Measurements from ENCODE around the gene MAOB. TPM values are rescaled to one million over a fixed set of nuclear protein-coding genes. Genes with fewer than 3 reads are reported as not detected.

The MAOB gene
- total RNA-seq, 3 donors from 2014 or later = 4.3 to 32.6 (median 6.6) TPM

GRCh38 chrX:43827791-43828190 lies 54.5 kb downstream of the MAOB start:
- no peaks in the 10 kb centered on the region for H3K4me1 ChIP-seq (ENCODE audit: low read depth)
- no peaks in the 10 kb centered on the region for H3K9me3 ChIP-seq
- ATAC-seq (no peak), DNase-seq (no peak)
- TF ChIP-seq CTCF (IDR thresholded peaks at IDR 0.05) = no peak
- intact Hi-C loops (cut with DNase I, micrococcal nuclease) = no loop called here
- no peaks in the 10 kb centered on the region for H3K36me3 ChIP-seq (ENCODE audit: low read depth)
- no peak overlapping the region for H3K4me3 ChIP-seq

DNA sequence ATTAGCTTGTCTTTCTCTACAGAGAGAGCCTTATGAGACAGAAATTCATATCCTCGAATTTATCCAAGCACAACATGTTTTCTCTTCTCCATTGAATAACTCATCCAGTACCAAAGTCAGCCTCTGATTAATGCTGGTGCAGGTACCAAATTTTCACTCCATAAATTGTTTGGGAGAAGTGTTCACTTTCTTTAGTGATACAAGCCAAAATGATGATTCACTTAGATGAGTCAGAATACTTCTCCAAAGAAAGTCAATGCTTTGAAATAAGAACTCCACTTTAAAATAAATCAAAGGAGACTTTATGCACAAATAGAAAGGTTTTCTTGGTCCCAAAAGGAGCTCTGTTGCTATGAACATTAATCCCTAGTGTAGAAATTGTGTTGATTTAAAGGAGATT lies 60.2 kb downstream of the MAOB start:
- intact Hi-C loops (cut with DNase I, micrococcal nuclease) = no loop called here
- Histone ChIP-seq H3K4me1 (ENCODE audit: low read depth) (no peaks in the 10 kb centered on the region), H3K36me3 (ENCODE audit: low read depth) (no peaks in the 10 kb centered on the region), H3K4me3 (no peak overlapping the region), H3K9me3 (no peaks in the 10 kb centered on the region)
- DNase-seq (no peak), ATAC-seq (no peak)
- no peak for TF ChIP-seq CTCF (IDR thresholded peaks at IDR 0.05)

DNA sequence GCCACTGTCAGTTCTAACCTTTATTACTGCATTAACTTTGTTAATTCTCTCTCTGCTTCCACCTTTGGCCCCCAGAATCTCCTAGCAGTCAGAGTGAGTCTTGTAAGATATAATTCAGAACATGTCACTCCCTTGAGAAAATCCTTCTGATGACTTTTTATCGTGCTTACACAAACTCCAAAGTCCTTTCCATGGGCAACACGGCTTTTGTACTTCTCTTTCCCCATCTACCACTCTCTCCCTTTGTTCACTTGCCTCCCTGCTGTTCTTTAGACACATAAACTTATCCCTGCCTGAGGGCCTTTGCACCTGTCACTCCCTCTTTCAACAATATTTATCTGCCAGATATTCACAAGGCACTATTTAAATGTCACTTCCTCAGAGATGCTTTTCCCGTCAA lies 64.8 kb downstream of the MAOB start:
- H3K4me1 ChIP-seq (ENCODE audit: low read depth) = no peaks in the 10 kb centered on the region
- intact Hi-C loops (cut with DNase I, micrococcal nuclease) = no loop called here
- no peaks in the 10 kb centered on the region for H3K36me3 ChIP-seq (ENCODE audit: low read depth)
- H3K9me3 ChIP-seq = no peaks in the 10 kb centered on the region
- peak in 1 of 3 donors; percentile 9 for DNase-seq
- peak; percentile 63 for ATAC-seq
- TF ChIP-seq CTCF (IDR thresholded peaks at IDR 0.05) = no peak
- no peak overlapping the region for H3K4me3 ChIP-seq

GRCh38 chrX:43815209-43815608 lies 67.0 kb downstream of the MAOB start:
- ATAC-seq = no peak
- DNase-seq = no peak
- no peaks in the 10 kb centered on the region for H3K9me3 ChIP-seq
- no peak for TF ChIP-seq CTCF (IDR thresholded peaks at IDR 0.05)
- no peaks in the 10 kb centered on the region for H3K36me3 ChIP-seq (ENCODE audit: low read depth)
- no peak overlapping the region for H3K4me3 ChIP-seq
- no peaks in the 10 kb centered on the region for H3K4me1 ChIP-seq (ENCODE audit: low read depth)
- intact Hi-C loops (cut with DNase I, micrococcal nuclease) = no loop called here

DNA sequence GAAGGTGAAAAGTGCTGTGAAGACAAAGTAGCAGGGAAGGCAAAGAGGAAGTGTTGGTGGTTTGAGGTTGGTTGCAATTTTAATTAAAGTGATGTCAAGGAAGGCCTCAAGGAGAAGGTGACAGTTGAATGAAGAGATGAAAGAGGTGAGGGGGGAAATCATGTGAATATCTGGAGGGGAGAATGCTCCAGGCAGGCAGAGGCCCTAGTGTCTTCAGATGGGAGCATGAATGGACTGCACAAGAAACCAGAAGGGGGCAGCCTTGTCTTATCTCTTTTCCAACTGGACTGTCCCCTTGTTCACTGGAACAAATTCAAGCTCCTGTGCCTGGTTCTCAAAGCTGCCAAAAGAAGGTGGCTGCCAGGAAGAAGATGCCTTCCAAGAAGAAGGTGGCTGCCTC lies 68.4 kb downstream of the MAOB start:
- H3K4me1 ChIP-seq (ENCODE audit: low read depth) = no peaks in the 10 kb centered on the region
- no peak for TF ChIP-seq CTCF (IDR thresholded peaks at IDR 0.05)
- DNase-seq (peak in 1 of 3 donors; percentile 16), ATAC-seq (no peak)
- no peak overlapping the region for H3K4me3 ChIP-seq
- no peaks in the 10 kb centered on the region for H3K9me3 ChIP-seq
- intact Hi-C loops (cut with DNase I, micrococcal nuclease) = no loop called here
- H3K36me3 ChIP-seq (ENCODE audit: low read depth) = no peaks in the 10 kb centered on the region

DNA sequence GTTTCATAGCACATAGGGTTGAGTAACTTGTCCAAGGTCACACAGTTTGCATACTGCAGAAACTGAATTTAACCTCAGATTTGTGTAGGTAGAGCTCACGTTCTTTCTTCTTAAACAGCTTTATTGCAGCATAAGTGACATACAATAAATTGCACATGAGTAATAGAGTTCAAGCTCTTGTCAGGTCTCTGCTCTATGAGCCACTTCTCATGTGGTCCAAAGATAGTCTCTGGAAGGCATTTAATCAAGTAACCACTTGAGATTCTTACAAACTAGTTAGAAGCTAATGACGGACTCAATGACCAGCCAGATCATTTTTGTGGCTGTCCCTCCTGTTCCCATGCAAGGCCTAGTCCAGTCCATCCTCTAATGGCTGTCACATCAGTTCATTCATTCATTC lies 68.9 kb downstream of the MAOB start:
- DNase-seq (no peak), ATAC-seq (no peak)
- no peak for TF ChIP-seq CTCF (IDR thresholded peaks at IDR 0.05)
- H3K4me3 ChIP-seq = no peak overlapping the region
- intact Hi-C loops (cut with DNase I, micrococcal nuclease) = no loop called here
- H3K4me1 ChIP-seq (ENCODE audit: low read depth) = no peaks in the 10 kb centered on the region
- no peaks in the 10 kb centered on the region for H3K9me3 ChIP-seq
- H3K36me3 ChIP-seq (ENCODE audit: low read depth) = no peaks in the 10 kb centered on the region
